CD4-positive, alpha-beta T cell treated with Interferon gamma for 1 hour (primary cell): ENCODE data around the gene RMND1.
A peak's percentile ranks its signal among the peaks of the same experiment; 100 is the strongest.
"Not testable (repeated sequence)": the region's sequence is repeated elsewhere in the genome, so short reads cannot be mapped to it uniquely, and the experiment has no call there.

Experiments used
- DNase-seq: peaks from one replicate; pipeline ENCODE4 v3.0.0-alpha.2; 2020

Gene RMND1

GRCh38 chr6:151451950-151452749 lies at the start of gene RMND1:
Gene RMND1 (minus strand): TSS chr6:151452126. CDS start chr6:151445811, 6,315 bp downstream.
- peak; percentile 100 for DNase-seq

- DNase-seq = no peak
These were observed 47.6 kb upstream of the RMND1 start for GRCh38 chr6:151499551-151499950.

GRCh38 chr6:151498327-151498726 lies 46.4 kb upstream of the RMND1 start:
- no peak for DNase-seq

GRCh38 chr6:151497905-151498304 lies 46.0 kb upstream of the RMND1 start:
- no peak for DNase-seq

GRCh38 chr6:151495380-151495779 lies 43.5 kb upstream of the RMND1 start:
- DNase-seq = no peak

GRCh38 chr6:151494936-151495320 lies 43.0 kb upstream of the RMND1 start:
- no peak for DNase-seq

- peak; percentile 36 for DNase-seq
These were observed 42.5 kb upstream of the RMND1 start for GRCh38 chr6:151494235-151494935.

GRCh38 chr6:151493804-151494234 lies 41.9 kb upstream of the RMND1 start, which contains the start of gene CCDC170:
Gene CCDC170 (plus strand): TSS chr6:151494017. CDS start chr6:151494129, 112 bp downstream.
- peak; percentile 33 for DNase-seq

- DNase-seq = no peak
These were observed 41.4 kb upstream of the RMND1 start for GRCh38 chr6:151493161-151493803.

- DNase-seq = no peak
These were observed 39.1 kb upstream of the RMND1 start for GRCh38 chr6:151490996-151491395.

GRCh38 chr6:151488226-151488625 lies 36.3 kb upstream of the RMND1 start:
- DNase-seq = no peak

GRCh38 chr6:151483994-151484393 lies 32.1 kb upstream of the RMND1 start:
- DNase-seq = no peak

GRCh38 chr6:151482290-151482689 lies 30.4 kb upstream of the RMND1 start:
- no peak for DNase-seq

- no peak for DNase-seq
These were observed 29.9 kb upstream of the RMND1 start for GRCh38 chr6:151481786-151482185.

GRCh38 chr6:151478670-151479069 lies 26.7 kb upstream of the RMND1 start:
- DNase-seq = no peak

GRCh38 chr6:151477726-151478125 lies 25.8 kb upstream of the RMND1 start:
- no peak for DNase-seq

GRCh38 chr6:151475653-151476523 lies 24.0 kb upstream of the RMND1 start:
- no peak for DNase-seq

- DNase-seq = no peak
These were observed 12.8 kb upstream of the RMND1 start for GRCh38 chr6:151464702-151465101.

- no peak for DNase-seq
These were observed 9.7 kb upstream of the RMND1 start for GRCh38 chr6:151461673-151462072.

GRCh38 chr6:151455751-151456398 lies 3.9 kb upstream of the RMND1 start:
- DNase-seq = not testable (repeated sequence)

- DNase-seq = no peak
These were observed 963 bp upstream of the RMND1 start for GRCh38 chr6:151452750-151453427.
